Keratinocyte (primary cell): ENCODE data around the gene CHST15. TPM values are rescaled to one million over a fixed set of nuclear protein-coding genes. Genes with fewer than 3 reads are reported as not detected.

Experiments
- DNase-seq: peaks from one replicate; pipeline ENCODE4 v3.0.0-alpha.2; 2011; ENCODE audit warnings: low read depth, missing footprints, low spot score
- FAIRE-seq: peaks from 2 replicates; lab custom pipeline; 2011; peaks lifted over from hg19 to GRCh38; lab: Jason Lieb, UNC
- H2AFZ ChIP-seq: 2 replicates; pipeline ENCODE4 v1.6.0; 2012; ENCODE audit warnings: low read length, control low read depth, inconsistent platforms; ENCODE audit not compliant: control insufficient read depth
- H3K27ac ChIP-seq: 2 replicates; pipeline ENCODE4 v1.5.1; 2011; ENCODE audit warnings: low read length; ENCODE audit not compliant: control insufficient read depth, insufficient read depth
- H3K27me3 ChIP-seq: 3 replicates; pipeline ENCODE4 v1.6.0; 2011; ENCODE audit warnings: low read length; ENCODE audit not compliant: control insufficient read depth, insufficient read depth; ENCODE audit errors: extremely low read depth
- H3K36me3 ChIP-seq, 2 experiments: 2 replicates in 1 of 2; 3 replicates in 1 of 2; pipeline ENCODE4 v1.5.1; 2011; ENCODE audit warnings: low read length in 2 of 2, mild to moderate bottlenecking in 1 of 2; ENCODE audit not compliant: control insufficient read depth in 2 of 2, insufficient read depth in 2 of 2; ENCODE audit errors: extremely low read depth in 1 of 2
- H3K4me1 ChIP-seq: 3 replicates; pipeline ENCODE4 v1.5.1; 2011; ENCODE audit warnings: low read length; ENCODE audit not compliant: control insufficient read depth, insufficient read depth; ENCODE audit errors: extremely low read depth
- H3K4me2 ChIP-seq: 3 replicates; pipeline ENCODE4 v1.6.0; 2011; ENCODE audit warnings: low read depth, low read length; ENCODE audit not compliant: control insufficient read depth, insufficient read depth; ENCODE audit errors: extremely low read depth
- H3K4me3 ChIP-seq, 3 experiments: fragments of 200-600 bp in 1 of 3; sonication (generic) in 1 of 3; 2 replicates in 2 of 3; 3 replicates in 1 of 3; pipeline ENCODE4 v1.5.1; 2011 to 2016; ENCODE audit warnings: low read length in 3 of 3, mild to moderate bottlenecking in 3 of 3, control low read depth in 2 of 3, inconsistent platforms in 1 of 3, low read depth in 1 of 3, mixed read lengths in 1 of 3, mixed run types in 1 of 3, moderate library complexity in 1 of 3; ENCODE audit not compliant: control insufficient read depth in 2 of 3, insufficient read depth in 2 of 3; ENCODE audit errors: extremely low read depth in 1 of 3
- H3K79me2 ChIP-seq: 2 replicates; pipeline ENCODE4 v1.6.0; 2012; ENCODE audit warnings: low read length; ENCODE audit not compliant: control insufficient read depth, insufficient read depth
- H3K9ac ChIP-seq: 3 replicates; pipeline ENCODE4 v1.6.0; 2011; ENCODE audit warnings: low read length; ENCODE audit not compliant: control insufficient read depth, insufficient read depth; ENCODE audit errors: extremely low read depth
- H3K9me1 ChIP-seq: 3 replicates; pipeline ENCODE4 v1.6.0; 2011; ENCODE audit warnings: low read length; ENCODE audit not compliant: control insufficient read depth, insufficient read depth; ENCODE audit errors: extremely low read depth
- H3K9me3 ChIP-seq: 2 replicates; pipeline ENCODE4 v1.5.1; 2012; ENCODE audit warnings: low read depth, low read length; ENCODE audit not compliant: control insufficient read depth
- H4K20me1 ChIP-seq: 3 replicates; pipeline ENCODE4 v1.6.0; 2011; ENCODE audit warnings: low read length; ENCODE audit not compliant: control insufficient read depth, insufficient read depth; ENCODE audit errors: extremely low read depth
- EZH2 ChIP-seq: IDR thresholded peaks from one replicate; pipeline ENCODE4 v1.6.1; 2012; ENCODE audit warnings: inconsistent platforms, mild to moderate bottlenecking, low read length, moderate library complexity
- dilution Hi-C: fragments of 300-500 bp; cut with MboI; formaldehyde crosslinking; loops from one replicate; pipeline ENCODE4 v1.7.0; 2020; ENCODE audit warnings: low sequenced_read_pairs; ENCODE audit not compliant: extremely low pct_ligation_motif_present
- polyA plus RNA-seq, 5 experiments: library from polyadenylated mRNA; depleted of rRNA in 3 of 5; stranded (reverse) in 3 of 5; stranded (forward) in 1 of 5; unstranded in 1 of 5; fragments of >200 nt; gene quantifications; 1 replicate in 1 of 5; 2 replicates in 3 of 5; 3 replicates in 1 of 5; pipeline versions ENCODE4 v1.2.1 to v1.2.3, GENCODE V29; 2011 to 2012; ENCODE audit warnings: missing spikeins in 2 of 5, low read depth in 1 of 5, low replicate concordance in 1 of 5
- TF ChIP-seq, protein P1 (sequence below), 3 experiments: IDR thresholded peaks in 1 of 3; conservative IDR thresholded peaks in 1 of 3; optimal IDR thresholded peaks in 1 of 3; 2 replicates in 2 of 3; 3 replicates in 1 of 3; pipeline versions ENCODE3 to v1.5.1; 2011; ENCODE audit warnings: low read length in 3 of 3, mild to moderate bottlenecking in 3 of 3, moderate library complexity in 2 of 3, control low read depth in 1 of 3, inconsistent platforms in 1 of 3; ENCODE audit not compliant: insufficient read depth in 2 of 3; ENCODE audit errors: extremely low read depth in 1 of 3

The CHST15 gene
- polyA plus RNA-seq, 1 donor (not counting 4 experiments of a cell fraction or from before 2014, with no cell fraction given) = 24.5 TPM

DNA sequence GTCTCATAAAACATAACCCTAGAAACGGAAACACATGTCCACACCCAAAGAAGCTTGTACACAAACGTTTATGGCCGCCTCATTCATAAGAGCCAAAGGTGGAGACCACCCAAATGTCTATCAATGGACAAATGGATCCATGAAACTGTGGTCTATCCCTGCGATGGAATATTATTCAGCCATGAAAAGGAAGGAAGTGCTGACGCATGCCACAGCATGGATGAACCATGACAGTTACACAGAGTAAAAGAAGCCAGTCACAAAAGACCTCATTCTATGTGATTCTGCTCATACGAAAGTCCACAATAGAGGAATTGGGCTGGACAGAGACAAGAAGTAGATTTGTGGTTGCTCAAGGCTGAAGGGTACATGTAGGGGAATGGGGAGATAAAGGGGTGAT, 10.8 kb downstream of the CHST15 start:
- Histone ChIP-seq H3K9me1 (peaks cover 8% of the 10 kb centered on the region), H3K79me2 (peaks cover 90% of the 10 kb centered on the region), H4K20me1 (peaks cover 25% of the 10 kb centered on the region), H3K4me1 (peaks cover 6% of the 10 kb centered on the region), H3K27me3 (no peaks in the 10 kb centered on the region), H3K27ac (no peak overlapping the region), H2AFZ (no peak overlapping the region), H3K36me3 (peaks cover 0 to 9% of the 10 kb centered on the region in 2 experiments), H3K4me3 (no peak overlapping the region), H3K9ac (no peak overlapping the region), H3K9me3 (no peaks in the 10 kb centered on the region), H3K4me2 (no peak overlapping the region)
- dilution Hi-C loops = no loop called here
- FAIRE-seq (no peak), DNase-seq (no peak)
- TF ChIP-seq EZH2 = no peak
- TF ChIP-seq, protein P1, sequence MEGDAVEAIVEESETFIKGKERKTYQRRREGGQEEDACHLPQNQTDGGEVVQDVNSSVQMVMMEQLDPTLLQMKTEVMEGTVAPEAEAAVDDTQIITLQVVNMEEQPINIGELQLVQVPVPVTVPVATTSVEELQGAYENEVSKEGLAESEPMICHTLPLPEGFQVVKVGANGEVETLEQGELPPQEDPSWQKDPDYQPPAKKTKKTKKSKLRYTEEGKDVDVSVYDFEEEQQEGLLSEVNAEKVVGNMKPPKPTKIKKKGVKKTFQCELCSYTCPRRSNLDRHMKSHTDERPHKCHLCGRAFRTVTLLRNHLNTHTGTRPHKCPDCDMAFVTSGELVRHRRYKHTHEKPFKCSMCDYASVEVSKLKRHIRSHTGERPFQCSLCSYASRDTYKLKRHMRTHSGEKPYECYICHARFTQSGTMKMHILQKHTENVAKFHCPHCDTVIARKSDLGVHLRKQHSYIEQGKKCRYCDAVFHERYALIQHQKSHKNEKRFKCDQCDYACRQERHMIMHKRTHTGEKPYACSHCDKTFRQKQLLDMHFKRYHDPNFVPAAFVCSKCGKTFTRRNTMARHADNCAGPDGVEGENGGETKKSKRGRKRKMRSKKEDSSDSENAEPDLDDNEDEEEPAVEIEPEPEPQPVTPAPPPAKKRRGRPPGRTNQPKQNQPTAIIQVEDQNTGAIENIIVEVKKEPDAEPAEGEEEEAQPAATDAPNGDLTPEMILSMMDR (optimal IDR thresholded peaks at IDR 0.05 in 1 of 3, IDR thresholded peaks at IDR 0.05 in 1 of 3, conservative IDR thresholded peaks at IDR 0.05 in 1 of 3; ENCODE audit: extremely low read depth in 1 of 3, insufficient read depth in 2 of 3, low read length in 3 of 3) = no peak

DNA sequence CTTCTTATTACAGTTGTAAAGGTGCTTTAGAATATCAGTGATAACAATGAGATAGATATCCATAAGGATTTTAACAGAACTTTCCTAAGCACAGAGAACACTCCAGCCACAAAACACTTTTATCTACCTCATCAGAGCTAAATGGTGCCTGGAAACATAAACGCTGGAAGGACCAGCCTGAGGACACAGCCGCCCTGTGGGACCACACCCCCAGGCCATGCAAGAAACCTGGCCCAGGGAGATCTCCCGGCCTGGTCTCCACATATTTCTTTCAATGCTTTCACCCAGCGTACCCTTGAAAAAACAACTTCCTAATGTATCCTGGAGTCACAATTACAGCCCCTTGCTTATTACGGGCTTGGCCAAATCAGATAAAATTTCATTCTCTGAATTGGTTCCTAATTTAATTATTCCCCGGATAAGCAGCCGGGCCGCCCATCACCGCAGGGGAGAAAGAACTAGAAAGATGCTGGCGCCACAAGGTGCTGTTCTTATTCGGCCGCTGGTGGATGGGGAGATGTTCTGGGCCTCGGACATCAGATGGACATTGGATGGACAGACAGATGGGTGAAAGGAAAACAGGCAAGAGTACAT, 11.8 kb downstream of the CHST15 start:
- Histone ChIP-seq H3K4me2 (no peak overlapping the region), H3K9me3 (no peaks in the 10 kb centered on the region), H3K9ac (no peak overlapping the region), H3K79me2 (peaks cover 90% of the 10 kb centered on the region), H2AFZ (no peak overlapping the region), H3K9me1 (peaks cover 3% of the 10 kb centered on the region), H3K27ac (no peak overlapping the region), H3K4me1 (peaks cover under 1% of the 10 kb centered on the region), H4K20me1 (peaks cover 20% of the 10 kb centered on the region), H3K27me3 (no peaks in the 10 kb centered on the region), H3K36me3 (peaks cover 0 to 11% of the 10 kb centered on the region in 2 experiments), H3K4me3 (no peak overlapping the region)
- TF ChIP-seq EZH2 = no peak
- TF ChIP-seq, protein P1 (optimal IDR thresholded peaks at IDR 0.05 in 1 of 3, IDR thresholded peaks at IDR 0.05 in 1 of 3, conservative IDR thresholded peaks at IDR 0.05 in 1 of 3; ENCODE audit: extremely low read depth in 1 of 3, insufficient read depth in 2 of 3, low read length in 3 of 3) = no peak
- FAIRE-seq = no peak
- no peak for DNase-seq
- dilution Hi-C loops = no loop called here
